H1 (cell line): Measurements from ENCODE around the gene IL36G. TPM values are rescaled to one million over a fixed set of nuclear protein-coding genes. Genes with fewer than 3 reads are reported as not detected.

Experiments
- CTCF ChIA-PET: fragments of 300-600 bp; sonication (Branson Sonifier 250); formaldehyde crosslinking; loops from one replicate; lab custom pipeline; 2021; ENCODE audit not compliant: partially characterized antibody; lab: Charles Lee
- POLR2A ChIA-PET: fragments of 300-600 bp; sonication (Branson Sonifier 250); formaldehyde crosslinking; loops from one replicate; lab custom pipeline; 2021; ENCODE audit warnings: inconsistent platforms; ENCODE audit not compliant: partially characterized antibody; lab: Charles Lee
- DNase-seq, 2 experiments: peaks; one replicate each; pipeline versions ENCODE4 v3.0.0 to v3.0.0-alpha.2; 2010 to 2022; ENCODE audit warnings: low spot score in 2 of 2, low read depth in 1 of 2, mixed read lengths in 1 of 2
- FAIRE-seq: peaks from 2 replicates; lab custom pipeline; 2011; peaks lifted over from hg19 to GRCh38; lab: Jason Lieb, UNC
- H2AFZ ChIP-seq: 2 replicates; pipeline ENCODE4 v1.8.1; 2012; ENCODE audit warnings: low read length, inconsistent platforms
- H2AK5ac ChIP-seq: 2 replicates; pipeline ENCODE4 v1.6.1; 2013; ENCODE audit warnings: low read depth, low read length
- H2BK120ac ChIP-seq: replicated peaks from 2 replicates; pipeline ENCODE3; 2013; ENCODE audit warnings: low read depth, low read length, inconsistent platforms
- H2BK12ac ChIP-seq: 2 replicates; pipeline ENCODE4 v1.6.1; 2013; ENCODE audit warnings: low read depth, low read length
- H2BK15ac ChIP-seq: 2 replicates; pipeline ENCODE4 v1.6.1; 2013; ENCODE audit warnings: low read length
- H2BK20ac ChIP-seq: 2 replicates; pipeline ENCODE4 v1.6.1; 2013; ENCODE audit warnings: low read length
- H2BK5ac ChIP-seq: 2 replicates; pipeline ENCODE4 v1.6.1; 2013; ENCODE audit warnings: low read depth, low read length
- H3K14ac ChIP-seq: 2 replicates; pipeline ENCODE4 v1.6.1; 2013; ENCODE audit warnings: inconsistent platforms; ENCODE audit not compliant: insufficient read length
- H3K18ac ChIP-seq: 2 replicates; pipeline ENCODE4 v1.6.1; 2013; ENCODE audit warnings: low read length; ENCODE audit errors: extremely low read depth
- H3K23ac ChIP-seq: 2 replicates; pipeline ENCODE4 v1.6.1; 2013; ENCODE audit warnings: inconsistent platforms; ENCODE audit not compliant: insufficient read length
- H3K23me2 ChIP-seq: 2 replicates; pipeline ENCODE4 v1.6.1; 2013; ENCODE audit warnings: low read depth, low read length
- H3K27ac ChIP-seq: 2 replicates; pipeline ENCODE4 v1.6.1; 2011; ENCODE audit warnings: low read depth, low read length, inconsistent platforms
- H3K27me3 ChIP-seq, 4 experiments: replicated peaks in 1 of 4; 1 replicate in 1 of 4; 2 replicates in 3 of 4; pipeline versions ENCODE4 v1.6.1 to v1.8.1; 2011 to 2013; ENCODE audit warnings: low read length in 3 of 4, mild to moderate bottlenecking in 3 of 4, inconsistent platforms in 2 of 4, mixed read lengths in 2 of 4, moderate library complexity in 1 of 4; ENCODE audit not compliant: control insufficient read depth in 3 of 4, insufficient read depth in 3 of 4; ENCODE audit errors: extremely low read depth in 1 of 4
- H3K36me3 ChIP-seq, 4 experiments: 2 replicates each; pipeline versions ENCODE4 v1.6.1 to v1.8.1; 2011 to 2013; ENCODE audit warnings: mild to moderate bottlenecking in 4 of 4, low read length in 3 of 4, moderate library complexity in 2 of 4, control low read depth in 1 of 4, inconsistent platforms in 1 of 4; ENCODE audit not compliant: insufficient read depth in 4 of 4, control insufficient read depth in 2 of 4
- H3K4ac ChIP-seq: replicated peaks from 2 replicates; pipeline ENCODE3; 2013; ENCODE audit warnings: low read length, low read depth, mixed read lengths, inconsistent platforms; ENCODE audit not compliant: insufficient read length
- H3K4me1 ChIP-seq, 4 experiments: replicated peaks in 1 of 4; 1 replicate in 1 of 4; 2 replicates in 3 of 4; pipeline versions ENCODE4 v1.6.1 to v1.8.1; 2011 to 2013; ENCODE audit warnings: low read length in 3 of 4, inconsistent platforms in 2 of 4, mixed read lengths in 1 of 4; ENCODE audit not compliant: insufficient read depth in 4 of 4, control insufficient read depth in 3 of 4
- H3K4me2 ChIP-seq, 2 experiments: 2 replicates each; pipeline versions ENCODE4 v1.6.1 to v1.8.1; 2011 to 2013; ENCODE audit warnings: low read depth in 2 of 2, low read length in 2 of 2, control low read depth in 1 of 2, inconsistent platforms in 1 of 2, mild to moderate bottlenecking in 1 of 2; ENCODE audit not compliant: insufficient read depth in 1 of 2
- H3K4me3 ChIP-seq, 4 experiments: fragments of 200-600, 300-600 bp in 1 of 4; sonication (generic), shearing (Covaris generic), sonication (Bioruptor Twin) in 1 of 4; 2 replicates each; pipeline versions ENCODE4 v1.5.1 to v1.8.1; 2011 to 2016; ENCODE audit warnings: low read length in 4 of 4, low read depth in 3 of 4, control low read depth in 2 of 4, inconsistent platforms in 2 of 4, mild to moderate bottlenecking in 2 of 4, mixed read lengths in 1 of 4, moderate library complexity in 1 of 4; ENCODE audit not compliant: insufficient read depth in 2 of 4; ENCODE audit errors: extremely low read depth in 1 of 4
- H3K56ac ChIP-seq: replicated peaks from 2 replicates; pipeline ENCODE3; 2013; ENCODE audit warnings: low read depth, mild to moderate bottlenecking, mixed read lengths, low read length, inconsistent platforms; ENCODE audit not compliant: insufficient read length
- H3K79me1 ChIP-seq: 2 replicates; pipeline ENCODE4 v1.6.1; 2013; ENCODE audit warnings: low read depth, low read length, control low read depth
- H3K79me2 ChIP-seq, 2 experiments: 2 replicates each; pipeline versions ENCODE4 v1.6.1 to v1.8.1; 2012 to 2013; ENCODE audit warnings: low read length in 2 of 2, mild to moderate bottlenecking in 2 of 2, inconsistent platforms in 1 of 2; ENCODE audit not compliant: insufficient read depth in 2 of 2, control insufficient read depth in 1 of 2
- H3K9ac ChIP-seq, 4 experiments: replicated peaks in 1 of 4; 1 replicate in 1 of 4; 2 replicates in 3 of 4; pipeline versions ENCODE4 v1.6.1 to v1.8.1; 2011 to 2013; ENCODE audit warnings: low read depth in 3 of 4, low read length in 3 of 4, control low read depth in 2 of 4, mild to moderate bottlenecking in 2 of 4, moderate library complexity in 2 of 4, inconsistent platforms in 1 of 4; ENCODE audit errors: extremely low read depth in 1 of 4
- H3K9me3 ChIP-seq, 2 experiments: 2 replicates each; pipeline versions ENCODE4 v1.6.1 to v1.8.1; 2012 to 2013; ENCODE audit warnings: mild to moderate bottlenecking in 2 of 2, moderate library complexity in 2 of 2, control low read depth in 1 of 2, inconsistent platforms in 1 of 2, low read depth in 1 of 2, low read length in 1 of 2, mixed read lengths in 1 of 2; ENCODE audit not compliant: insufficient read depth in 2 of 2
- H4K20me1 ChIP-seq, 2 experiments: replicated peaks in 1 of 2; 2 replicates each; pipeline versions ENCODE3 to v1.8.1; 2011 to 2013; ENCODE audit warnings: inconsistent platforms in 2 of 2, low read length in 2 of 2, mild to moderate bottlenecking in 1 of 2; ENCODE audit not compliant: insufficient read depth in 2 of 2, control insufficient read depth in 1 of 2
- H4K5ac ChIP-seq: 2 replicates; pipeline ENCODE4 v1.6.1; 2013; ENCODE audit warnings: low read length, low read depth, mixed read lengths, inconsistent platforms; ENCODE audit not compliant: insufficient read length
- H4K8ac ChIP-seq: 2 replicates; pipeline ENCODE4 v1.8.0; 2013; ENCODE audit warnings: mild to moderate bottlenecking, moderate library complexity, low read length, inconsistent platforms; ENCODE audit not compliant: insufficient read depth; ENCODE audit errors: extremely low read depth
- H4K91ac ChIP-seq: replicated peaks from 2 replicates; pipeline ENCODE3; 2013; ENCODE audit warnings: low read length, mixed read lengths, inconsistent platforms; ENCODE audit not compliant: insufficient read length
- CBX8 ChIP-seq: fragments of 300-800, 300-1000 bp; sonication (generic); IDR thresholded peaks from 2 replicates; pipeline ENCODE4 v1.7.1; 2016; ENCODE audit warnings: low read depth, low read length, borderline replicate concordance
- CHD1 ChIP-seq: IDR thresholded peaks from 2 replicates; pipeline ENCODE4 v1.6.1; 2012; ENCODE audit warnings: low read depth, low read length, improper control_type of control experiment
- EZH2 ChIP-seq: fragments of 200-600 bp; sonication (generic); IDR thresholded peaks from 2 replicates; pipeline ENCODE4 v1.7.1; 2012; ENCODE audit warnings: low read depth, mild to moderate bottlenecking, moderate library complexity, low read length, inconsistent platforms; ENCODE audit not compliant: severe bottlenecking
- KDM4A ChIP-seq: IDR thresholded peaks from one replicate; pipeline ENCODE4 v1.7.1; 2012; ENCODE audit warnings: low read depth, mild to moderate bottlenecking, moderate library complexity, low read length, inconsistent platforms; ENCODE audit not compliant: severe bottlenecking
- NANOG ChIP-seq: IDR thresholded peaks from 2 replicates; pipeline ENCODE4 v1.6.1; 2011; ENCODE audit warnings: low read length, low read depth, mild to moderate bottlenecking, inconsistent platforms; ENCODE audit not compliant: insufficient read depth, poor library complexity, severe bottlenecking
- RAD21 ChIP-seq, 2 experiments: IDR thresholded peaks in 1 of 2; conservative IDR thresholded peaks in 1 of 2; 2 replicates each; pipeline ENCODE4 v1.6.1; 2011; ENCODE audit warnings: low read depth in 2 of 2, low read length in 2 of 2, improper control_type of control experiment in 1 of 2, inconsistent platforms in 1 of 2, mild to moderate bottlenecking in 1 of 2, moderate library complexity in 1 of 2
- RXRA ChIP-seq: IDR thresholded peaks from 2 replicates; pipeline ENCODE4 v1.6.1; 2011; ENCODE audit warnings: low read depth, mild to moderate bottlenecking, low read length, moderate library complexity; ENCODE audit not compliant: insufficient read depth
- SAP30 ChIP-seq: fragments of 300-600 bp; sonication (generic); IDR thresholded peaks from 2 replicates; pipeline ENCODE4 v1.7.1; 2012; ENCODE audit warnings: low read length, moderate library complexity, mild to moderate bottlenecking, inconsistent platforms; ENCODE audit not compliant: insufficient read depth, insufficient replicate concordance
- SIX5 ChIP-seq: IDR thresholded peaks from 2 replicates; pipeline ENCODE4 v1.6.1; 2011; ENCODE audit warnings: mild to moderate bottlenecking, low read depth, low read length
- SRF ChIP-seq: IDR thresholded peaks from 2 replicates; pipeline ENCODE4 v1.6.1; 2011; ENCODE audit warnings: mild to moderate bottlenecking, low read depth, low read length, moderate library complexity
- TAF1 ChIP-seq: IDR thresholded peaks from 2 replicates; pipeline ENCODE4 v1.6.1; 2011; ENCODE audit warnings: mild to moderate bottlenecking, low read depth, low read length
- WGBS, 2 experiments: shearing (Covaris generic) in 1 of 2; methylation state at CpG; one replicate each; pipeline versions ENCODE4 v1.1.6 to v1.1.7; 2013 to 2015; ENCODE audit warnings: low lambda C conversion rate in 2 of 2, mixed read lengths in 2 of 2, inconsistent platforms in 1 of 2, low coverage in 1 of 2, missing lambda C conversion rate in 1 of 2; ENCODE audit not compliant: insufficient replicate concordance in 2 of 2, insufficient coverage in 1 of 2, insufficient read length in 1 of 2; ENCODE audit errors: extremely low coverage in 1 of 2, missing lambda C conversion rate in 1 of 2; 5-methylcytosine and 5-hydroxymethylcytosine counted together
- polyA plus RNA-seq, 7 experiments: library from polyadenylated mRNA; depleted of rRNA in 3 of 7; stranded (reverse) in 5 of 7; unstranded in 2 of 7; fragments of >200 nt in 5 of 7; fragments of 200-250 nt in 2 of 7; gene quantifications; 1 replicate in 5 of 7; 2 replicates in 1 of 7; 4 replicates in 1 of 7; pipeline versions ENCODE4 v1.2.1 to v1.2.3, GENCODE V29; 2011 to 2013; ENCODE audit warnings: missing spikeins in 2 of 7, mixed read lengths in 2 of 7
- total RNA-seq: library from RNA; stranded (reverse); fragmentation: NEBNext Ultra II Directional; extraction: Animal tissue kit (Norgen Biotek cat#: 25700); gene quantifications from 2 replicates; pipeline ENCODE4 v1.2.1, GENCODE V29; 2021

IL36G gene
- total and polyA plus RNA-seq, 2 of the 8 experiments (the other 6 are each of a cell fraction or from before 2014, with no cell fraction given) = 0.39 TPM; not detected in 1

- Histone ChIP-seq H3K79me1 (no peaks in the 10 kb centered on the region), H3K56ac (no peak overlapping the region), H3K9me3 (peaks cover 9 to 22% of the 10 kb centered on the region in 2 experiments; a peak in 2 of 4 replicates), H2BK120ac (no peak overlapping the region), H2BK15ac (no peak overlapping the region), H3K4me2 (no peak overlapping the region), H2AK5ac (no peak overlapping the region), H3K9ac (no peak overlapping the region), H3K18ac (no peak overlapping the region), H3K27ac (no peak overlapping the region), H3K27me3 (no peaks in the 10 kb centered on the region), H3K4me1 (no peaks in the 10 kb centered on the region), H4K5ac (no peak overlapping the region), H3K14ac (no peak overlapping the region), H2BK20ac (no peak overlapping the region), H2BK12ac (no peak overlapping the region), H3K36me3 (no peaks in the 10 kb centered on the region), H4K91ac (no peak overlapping the region), H3K79me2 (no peaks in the 10 kb centered on the region), H4K8ac (no peak overlapping the region), H3K4ac (no peak overlapping the region), H2AFZ (no peak overlapping the region), H3K23ac (no peak overlapping the region), H3K23me2 (no peaks in the 10 kb centered on the region), H3K4me3 (no peak overlapping the region), H2BK5ac (no peak overlapping the region), H4K20me1 (no peaks in the 10 kb centered on the region)
- DNase-seq (no peak), FAIRE-seq (no peak)
- POLR2A ChIA-PET = no interaction called here
- WGBS, 2 experiments = 80% methylated on average over 1 of the region's 1 CpG; no CpG with 5 or more reads in 1 of the 2 experiments
- CTCF ChIA-PET = interaction anchor here (0.6 kb wide), 1 partner anchor 849 kb away, joined by 3 read pairs; no protein-coding TSS in a partner anchor
- TF ChIP-seq CHD1 = no peak
- TF ChIP-seq SAP30 = no peak
- TF ChIP-seq TAF1 = no peak
- no peak for TF ChIP-seq KDM4A
- TF ChIP-seq EZH2 = no peak
- TF ChIP-seq SRF = no peak
- no peak for TF ChIP-seq SIX5
- TF ChIP-seq RAD21 (IDR thresholded peaks at IDR 0.05 in 1 of 2, conservative IDR thresholded peaks at IDR 0.05 in 1 of 2; ENCODE audit: low read depth in 2 of 2, low read length in 2 of 2) = no peak
- TF ChIP-seq CBX8 = no peak
- TF ChIP-seq NANOG = no peak
- TF ChIP-seq RXRA = no peak
These were observed 19.3 kb downstream of the IL36G start for GRCh38 chr2:112997151-112997550.
